Measurements from ENCODE around the gene CASP14. TPM values are rescaled to one million over a fixed set of nuclear protein-coding genes. Genes with fewer than 3 reads are reported as not detected.

Gene CASP14
- total and polyA plus RNA-seq, 2 of the 13 experiments (the other 11 are each of a cell fraction or from before 2014, with no cell fraction given): not detected

- BruUV-seq (replicated peaks): no TSS peak
- no peak for FAIRE-seq
- no peaks in the 10 kb centered on the region for H3K4me1 ChIP-seq (ENCODE audit: insufficient read depth, low read length)
- TF ChIP-seq ZNF687 (CRISPR knock-in tag; IDR thresholded peaks at IDR 0.05) (no peak), ONECUT2 (CRISPR knock-in tag; IDR thresholded peaks at IDR 0.05) (no peak), AGO2 (optimal IDR thresholded peaks at IDR 0.05; ENCODE audit: low read depth, low read length) (no peak), ZNF891 (CRISPR knock-in tag; IDR thresholded peaks at IDR 0.05) (no peak), THAP7 (CRISPR knock-in tag; IDR thresholded peaks at IDR 0.05) (no peak), ZNF431 (CRISPR knock-in tag; IDR thresholded peaks at IDR 0.05; ENCODE audit: borderline replicate concordance, low read depth) (no peak), ZNF749 (CRISPR knock-in tag; IDR thresholded peaks at IDR 0.05; ENCODE audit: borderline replicate concordance) (no peak), EED (CRISPR knock-in tag; IDR thresholded peaks at IDR 0.05) (no peak), CEBPZ (IDR thresholded peaks at IDR 0.05; ENCODE audit: low read length) (no peak), ZNF776 (CRISPR knock-in tag; IDR thresholded peaks at IDR 0.05) (no peak), CSRNP2 (CRISPR knock-in tag; conservative IDR thresholded peaks at IDR 0.05; ENCODE audit: low read depth) (no peak), NR2F6 (IDR thresholded peaks at IDR 0.05) (no peak), NR2F6 (CRISPR knock-in tag; IDR thresholded peaks at IDR 0.05) (no peak), ZNF777 (CRISPR knock-in tag; IDR thresholded peaks at IDR 0.05) (no peak), ZNF20 (CRISPR knock-in tag; IDR thresholded peaks at IDR 0.05) (no peak)
These were observed 1.2 kb upstream of the CASP14 start for GRCh38 chr19:15048128-15048527.

More at GRCh38 chr19:15048128-15048527, 1.2 kb upstream of the CASP14 start:
- WGBS (ENCODE audit: low lambda C conversion rate): 13% methylated on average over 5 of the region's 5 CpGs
- DNase-seq (ENCODE audit: low spot score) (no peak), ATAC-seq (no peak)
- no peaks in the 10 kb centered on the region for H4K20me1 ChIP-seq (ENCODE audit: insufficient read depth, low read length)
- ChIA-PET CTCF (ENCODE audit: low intra/inter-chr PET ratio, low total read pairs) (no interaction called here), POLR2A (no interaction called here)
- no peak overlapping the region for H3K4me2 ChIP-seq (ENCODE audit: low read depth, low read length)
- H3K4me3 ChIP-seq (replicated peaks in 1 of 3; ENCODE audit: insufficient read depth in 1 of 3, low read depth in 2 of 3, low read length in 3 of 3): no peak overlapping the region
- intact Hi-C loops (cut with micrococcal nuclease; ENCODE audit: unreplicated experiment) (no loop called here), in situ Hi-C loops (cut with HindIII; ENCODE audit: extremely low pct_ligation_motif_present, low pct_unique_long_range_greater_than_20kb) (no loop called here)
- H3K36me3 ChIP-seq (replicated peaks in 1 of 2; ENCODE audit: control insufficient read depth in 1 of 2, insufficient read depth in 2 of 2, low read length in 2 of 2): no peaks in the 10 kb centered on the region
- H3K9ac ChIP-seq (ENCODE audit: insufficient read depth, low read depth, low read length): no peak overlapping the region
- H3K9me3 ChIP-seq (ENCODE audit: low read length): no peaks in the 10 kb centered on the region
- H3K27ac ChIP-seq (ENCODE audit: extremely low read length, insufficient read depth, low read length): no peak overlapping the region
- H2AFZ ChIP-seq (ENCODE audit: low read length): no peak overlapping the region
- H3K27me3 ChIP-seq (ENCODE audit: control insufficient read depth in 1 of 2, insufficient read depth in 2 of 2, low read length in 2 of 2): 0 out of 5 replicates have a peak, but pooled peaks cover 0 to 3% of the 10 kb centered on the region in 2 experiments
- no peaks in the 10 kb centered on the region for H3K79me2 ChIP-seq (ENCODE audit: insufficient read depth, low read length)
